Neural cell (in vitro differentiated cells): ENCODE measurements around the gene OXSR1.

Experiments
- EP300 ChIP-seq: fragments of 450-650 bp; conservative IDR thresholded peaks from 2 replicates; pipeline ENCODE4 v1.6.1; 2014; ENCODE audit warnings: antibody characterized with exemption, mild to moderate bottlenecking, moderate library complexity; ENCODE audit not compliant: poor library complexity, severe bottlenecking
- TF ChIP-seq, protein P1 (sequence below): fragments of 450-650 bp; IDR thresholded peaks from 2 replicates; pipeline ENCODE4 v1.5.1; 2014; ENCODE audit warnings: antibody characterized with exemption, mild to moderate bottlenecking, moderate library complexity; ENCODE audit not compliant: poor library complexity, severe bottlenecking
- TF ChIP-seq, protein P2 (sequence below): IDR thresholded peaks from 2 replicates; pipeline ENCODE4 v1.6.1; 2012; ENCODE audit warnings: borderline replicate concordance

DNA sequence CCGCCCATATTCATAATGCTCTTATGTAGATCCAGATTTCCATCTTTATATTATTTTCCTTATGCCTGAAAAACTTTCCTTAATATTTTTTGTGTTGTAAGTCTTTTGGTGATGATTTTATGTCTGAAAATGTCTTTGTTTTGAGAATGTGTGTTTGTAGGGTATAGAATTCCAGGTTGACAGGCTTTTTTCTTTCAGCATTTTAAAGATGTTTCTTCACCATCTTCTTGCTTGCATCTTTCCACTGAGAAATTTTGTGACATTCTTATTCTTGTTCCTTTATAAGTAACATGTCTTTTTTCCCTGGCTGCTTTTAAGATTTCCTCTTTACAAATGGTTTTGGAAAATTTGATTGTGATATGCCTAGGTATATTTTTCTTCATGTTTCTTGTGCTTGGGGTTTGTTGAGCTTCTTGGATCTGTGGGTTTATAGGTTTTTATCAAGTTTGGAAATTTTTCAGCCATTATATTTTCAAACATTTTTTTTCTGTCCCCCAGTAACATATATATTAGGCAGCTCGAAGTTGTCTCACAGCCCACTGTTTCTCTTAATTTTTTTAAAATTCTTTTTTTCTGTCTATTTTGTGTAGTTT, 73.2 kb downstream of the OXSR1 start:
- TF ChIP-seq, protein P1, sequence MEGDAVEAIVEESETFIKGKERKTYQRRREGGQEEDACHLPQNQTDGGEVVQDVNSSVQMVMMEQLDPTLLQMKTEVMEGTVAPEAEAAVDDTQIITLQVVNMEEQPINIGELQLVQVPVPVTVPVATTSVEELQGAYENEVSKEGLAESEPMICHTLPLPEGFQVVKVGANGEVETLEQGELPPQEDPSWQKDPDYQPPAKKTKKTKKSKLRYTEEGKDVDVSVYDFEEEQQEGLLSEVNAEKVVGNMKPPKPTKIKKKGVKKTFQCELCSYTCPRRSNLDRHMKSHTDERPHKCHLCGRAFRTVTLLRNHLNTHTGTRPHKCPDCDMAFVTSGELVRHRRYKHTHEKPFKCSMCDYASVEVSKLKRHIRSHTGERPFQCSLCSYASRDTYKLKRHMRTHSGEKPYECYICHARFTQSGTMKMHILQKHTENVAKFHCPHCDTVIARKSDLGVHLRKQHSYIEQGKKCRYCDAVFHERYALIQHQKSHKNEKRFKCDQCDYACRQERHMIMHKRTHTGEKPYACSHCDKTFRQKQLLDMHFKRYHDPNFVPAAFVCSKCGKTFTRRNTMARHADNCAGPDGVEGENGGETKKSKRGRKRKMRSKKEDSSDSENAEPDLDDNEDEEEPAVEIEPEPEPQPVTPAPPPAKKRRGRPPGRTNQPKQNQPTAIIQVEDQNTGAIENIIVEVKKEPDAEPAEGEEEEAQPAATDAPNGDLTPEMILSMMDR, result no peak
- TF ChIP-seq EP300, result no peak
- TF ChIP-seq, protein P2, sequence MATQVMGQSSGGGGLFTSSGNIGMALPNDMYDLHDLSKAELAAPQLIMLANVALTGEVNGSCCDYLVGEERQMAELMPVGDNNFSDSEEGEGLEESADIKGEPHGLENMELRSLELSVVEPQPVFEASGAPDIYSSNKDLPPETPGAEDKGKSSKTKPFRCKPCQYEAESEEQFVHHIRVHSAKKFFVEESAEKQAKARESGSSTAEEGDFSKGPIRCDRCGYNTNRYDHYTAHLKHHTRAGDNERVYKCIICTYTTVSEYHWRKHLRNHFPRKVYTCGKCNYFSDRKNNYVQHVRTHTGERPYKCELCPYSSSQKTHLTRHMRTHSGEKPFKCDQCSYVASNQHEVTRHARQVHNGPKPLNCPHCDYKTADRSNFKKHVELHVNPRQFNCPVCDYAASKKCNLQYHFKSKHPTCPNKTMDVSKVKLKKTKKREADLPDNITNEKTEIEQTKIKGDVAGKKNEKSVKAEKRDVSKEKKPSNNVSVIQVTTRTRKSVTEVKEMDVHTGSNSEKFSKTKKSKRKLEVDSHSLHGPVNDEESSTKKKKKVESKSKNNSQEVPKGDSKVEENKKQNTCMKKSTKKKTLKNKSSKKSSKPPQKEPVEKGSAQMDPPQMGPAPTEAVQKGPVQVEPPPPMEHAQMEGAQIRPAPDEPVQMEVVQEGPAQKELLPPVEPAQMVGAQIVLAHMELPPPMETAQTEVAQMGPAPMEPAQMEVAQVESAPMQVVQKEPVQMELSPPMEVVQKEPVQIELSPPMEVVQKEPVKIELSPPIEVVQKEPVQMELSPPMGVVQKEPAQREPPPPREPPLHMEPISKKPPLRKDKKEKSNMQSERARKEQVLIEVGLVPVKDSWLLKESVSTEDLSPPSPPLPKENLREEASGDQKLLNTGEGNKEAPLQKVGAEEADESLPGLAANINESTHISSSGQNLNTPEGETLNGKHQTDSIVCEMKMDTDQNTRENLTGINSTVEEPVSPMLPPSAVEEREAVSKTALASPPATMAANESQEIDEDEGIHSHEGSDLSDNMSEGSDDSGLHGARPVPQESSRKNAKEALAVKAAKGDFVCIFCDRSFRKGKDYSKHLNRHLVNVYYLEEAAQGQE, result no peak
